Retinal pigment epithelial cell (primary cell): ENCODE data around the gene SSUH2.

Experiments used
- DNase-seq: peaks from one replicate; pipeline ENCODE4 v3.0.0-alpha.2; 2010; ENCODE audit warnings: low read depth
- H3K4me3 ChIP-seq: 2 replicates; pipeline ENCODE4 v1.5.1; 2011; ENCODE audit warnings: mild to moderate bottlenecking, low read length, control low read depth, moderate library complexity
- CTCF ChIP-seq: conservative IDR thresholded peaks from 2 replicates; pipeline ENCODE4 v1.5.1; 2011; ENCODE audit warnings: low read depth, low read length, control low read depth, inconsistent platforms

SSUH2 gene

GRCh38 chr3:8596321-8597218 is 48.0 kb downstream of the SSUH2 start:
- no peak overlapping the region for H3K4me3 ChIP-seq
- no peak for TF ChIP-seq CTCF
- DNase-seq = no peak

DNA sequence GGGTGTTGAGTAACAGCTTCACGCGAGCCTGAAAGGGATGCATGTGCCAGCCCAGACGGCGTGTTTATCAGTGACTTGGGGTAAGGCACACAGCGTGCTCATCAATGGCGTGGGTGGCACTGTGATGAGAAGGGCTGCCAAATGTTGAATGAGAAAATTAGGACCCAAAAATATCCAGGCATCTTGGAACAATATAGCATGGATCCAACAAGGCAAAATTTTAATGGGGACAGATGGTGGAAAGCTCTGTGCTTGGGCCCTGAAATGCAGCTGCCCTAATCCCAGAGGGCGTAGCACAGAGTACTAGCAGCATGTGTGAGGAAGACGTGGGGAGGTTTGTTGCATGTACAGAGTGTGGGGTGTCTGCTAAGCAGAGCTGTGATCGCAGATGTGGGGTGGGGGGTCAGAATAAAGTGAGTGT is 48.9 kb downstream of the SSUH2 start:
- no peak for TF ChIP-seq CTCF
- no peak for DNase-seq
- no peak overlapping the region for H3K4me3 ChIP-seq

DNA sequence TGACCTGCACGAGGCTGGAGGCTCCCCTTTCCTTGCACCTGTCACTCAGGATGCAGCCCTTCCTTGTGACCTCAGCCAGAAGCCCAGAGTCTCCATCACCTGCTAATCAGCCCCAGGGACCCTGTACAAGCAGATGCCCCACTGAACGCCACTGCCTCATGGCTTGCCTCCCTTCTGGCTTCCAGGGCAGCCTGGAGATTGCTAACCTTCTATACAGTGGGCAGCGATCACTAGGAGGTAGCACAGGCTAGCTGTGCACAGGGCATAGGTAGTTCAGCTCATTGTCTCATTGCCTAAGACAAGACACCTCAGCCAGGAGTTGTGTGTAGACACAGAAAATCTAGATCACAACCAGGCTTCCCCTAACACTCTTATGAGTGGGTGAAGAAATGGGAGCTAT is 49.3 kb downstream of the SSUH2 start:
- no peak for TF ChIP-seq CTCF
- DNase-seq = no peak
- no peak overlapping the region for H3K4me3 ChIP-seq

- no peak for DNase-seq
- H3K4me3 ChIP-seq = no peak overlapping the region
- no peak for TF ChIP-seq CTCF
Observed at GRCh38 chr3:8593021-8593827, 51.4 kb downstream of the SSUH2 start.

DNA sequence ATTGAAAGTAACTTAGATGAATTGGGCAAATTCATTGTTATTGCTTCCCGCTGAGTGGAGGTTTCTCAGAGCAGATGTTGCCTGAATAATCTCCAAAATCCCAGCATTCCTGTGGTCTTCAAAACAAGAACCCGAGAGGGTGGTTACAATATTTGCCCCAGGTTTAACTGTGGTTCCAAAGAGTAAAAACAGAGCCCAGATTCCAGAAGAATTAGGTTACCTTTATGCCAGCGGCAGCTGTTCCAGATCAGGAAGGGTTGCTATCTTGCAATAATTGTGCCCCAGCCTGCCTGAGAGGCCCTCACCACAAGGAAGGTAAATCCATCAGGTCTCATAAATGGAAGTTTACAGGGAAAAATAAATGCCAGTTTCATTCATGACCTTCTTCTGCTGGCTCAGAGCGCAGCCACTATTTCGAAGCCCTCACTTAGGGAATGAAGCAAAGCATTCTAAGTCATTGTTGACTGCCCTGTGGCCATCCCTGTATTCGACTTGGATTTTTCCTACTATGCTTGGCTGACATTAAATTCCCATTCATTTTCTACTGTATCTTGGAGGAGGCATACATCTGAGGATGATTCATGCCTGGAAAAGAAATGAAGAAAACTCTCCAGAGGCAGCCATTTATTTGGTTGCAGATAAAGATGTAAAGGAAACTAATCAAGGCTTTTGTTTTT is 54.6 kb downstream of the SSUH2 start:
- H3K4me3 ChIP-seq = no peak overlapping the region
- no peak for TF ChIP-seq CTCF
- no peak for DNase-seq

DNA sequence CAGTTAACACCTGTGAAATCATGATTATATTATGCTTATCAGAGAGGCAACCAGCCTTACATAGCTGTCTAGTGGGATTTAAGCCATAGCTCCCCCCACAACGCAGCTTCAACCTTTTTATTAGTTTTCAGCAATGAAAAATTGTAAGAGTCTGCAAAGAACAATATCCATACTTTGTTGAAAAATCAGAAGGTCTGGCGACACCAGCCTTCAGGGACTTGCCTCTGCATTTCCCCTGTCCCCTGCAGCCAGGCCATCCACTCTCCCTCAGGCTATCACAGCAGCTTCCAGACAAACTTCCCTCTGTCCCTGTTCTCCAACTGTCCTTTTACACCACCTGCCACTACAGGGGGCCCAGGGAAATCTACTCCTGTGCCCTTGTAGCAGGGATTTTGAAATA is 59.9 kb downstream of the SSUH2 start:
- no peak for TF ChIP-seq CTCF
- DNase-seq = no peak

More for the DNA sequence above, 59.9 kb downstream of the SSUH2 start:
- H3K4me3 ChIP-seq = no peak overlapping the region
